Neural progenitor cell (in vitro differentiated cells): ENCODE measurements around the gene LRCOL1. TPM values are rescaled to one million over a fixed set of nuclear protein-coding genes. Genes with fewer than 3 reads are reported as not detected.

Experiments used
- DNase-seq: peaks from one replicate; pipeline ENCODE4 v3.0.0-alpha.2; 2016; ENCODE audit warnings: low spot score
- H2AFZ ChIP-seq: fragments of 200-600 bp; sonication (generic); replicated peaks from 2 replicates; pipeline ENCODE4 v1.6.1; 2016; ENCODE audit warnings: antibody characterized with exemption
- H3F3A ChIP-seq: fragments of 200-600 bp; sonication (generic); 2 replicates; pipeline ENCODE4 v1.6.1; 2016; ENCODE audit warnings: antibody characterized with exemption, low read depth
- H3K27ac ChIP-seq: fragments of 200-600 bp; sonication (generic); 2 replicates; pipeline ENCODE4 v1.5.1; 2016; ENCODE audit warnings: mild to moderate bottlenecking
- H3K27me3 ChIP-seq: fragments of 200-600 bp; sonication (generic); 2 replicates; pipeline ENCODE4 v1.6.1; 2016; ENCODE audit warnings: mild to moderate bottlenecking, moderate library complexity
- H3K36me3 ChIP-seq: fragments of 200-600 bp; sonication (generic); 2 replicates; pipeline ENCODE4 v1.5.1; 2016
- H3K4me1 ChIP-seq: fragments of 200-600 bp; sonication (generic); 2 replicates; pipeline ENCODE4 v1.6.1; 2016; ENCODE audit warnings: mixed run types
- H3K4me2 ChIP-seq: fragments of 200-600 bp; sonication (generic); 2 replicates; pipeline ENCODE4 v1.6.1; 2016
- H3K4me3 ChIP-seq: fragments of 200-600 bp; sonication (generic); 2 replicates; pipeline ENCODE4 v1.5.1; 2016
- H3K79me2 ChIP-seq: fragments of 200-600 bp; sonication (generic); 2 replicates; pipeline ENCODE4 v1.6.1; 2016; ENCODE audit warnings: low read depth
- H3K9ac ChIP-seq: fragments of 200-600 bp; sonication (generic); 2 replicates; pipeline ENCODE4 v1.6.1; 2016
- H3K9me3 ChIP-seq: fragments of 200-600 bp; sonication (generic); 2 replicates; pipeline ENCODE4 v1.5.1; 2016; ENCODE audit warnings: low read depth
- H4K20me1 ChIP-seq: fragments of 200-600 bp; sonication (generic); 2 replicates; pipeline ENCODE4 v1.6.1; 2016; ENCODE audit warnings: low read depth
- H3K27ac Mint-ChIP-seq: 3 replicates; pipeline ENCODE4 v1.8.0; 2021; ENCODE audit warnings: mixed read lengths
- H3K27me3 Mint-ChIP-seq: 2 replicates; pipeline ENCODE4 v1.8.0; 2022; ENCODE audit warnings: low read depth, mild to moderate bottlenecking, inconsistent platforms, moderate library complexity, mixed read lengths; ENCODE audit not compliant: insufficient read depth
- H3K36me3 Mint-ChIP-seq: 3 replicates; pipeline ENCODE4 v1.8.0; 2021; ENCODE audit warnings: mixed read lengths
- H3K4me1 Mint-ChIP-seq: 3 replicates; pipeline ENCODE4 v1.8.0; 2021; ENCODE audit warnings: mixed read lengths
- H3K4me3 Mint-ChIP-seq: 3 replicates; pipeline ENCODE4 v1.8.0; 2021; ENCODE audit warnings: mild to moderate bottlenecking, moderate library complexity, mixed read lengths
- H3K9me3 Mint-ChIP-seq: 3 replicates; pipeline ENCODE4 v1.8.0; 2020; ENCODE audit warnings: mixed read lengths
- EZH2 ChIP-seq: fragments of 200-600 bp; sonication (generic); IDR thresholded peaks from 2 replicates; pipeline ENCODE4 v1.6.1; 2017; ENCODE audit warnings: antibody characterized with exemption, mild to moderate bottlenecking, moderate library complexity
- EZH2phosphoT487 ChIP-seq: fragments of 200-600 bp; sonication (generic); IDR thresholded peaks from 2 replicates; pipeline ENCODE4 v1.6.1; 2017; ENCODE audit warnings: antibody characterized with exemption
- total RNA-seq: library from RNA; depleted of rRNA; stranded (reverse); fragments of >200 nt; gene quantifications from 2 replicates; pipeline ENCODE4 v1.2.3, GENCODE V29; 2015; ENCODE audit warnings: low replicate concordance
- TF ChIP-seq, protein P1 (sequence below): fragments of 200-600 bp; sonication (generic); IDR thresholded peaks from 2 replicates; pipeline ENCODE4 v1.5.1; 2017; ENCODE audit warnings: antibody characterized with exemption, mild to moderate bottlenecking

The LRCOL1 gene
- total RNA-seq, 1 donor from 2014 or later, result not detected

DNA sequence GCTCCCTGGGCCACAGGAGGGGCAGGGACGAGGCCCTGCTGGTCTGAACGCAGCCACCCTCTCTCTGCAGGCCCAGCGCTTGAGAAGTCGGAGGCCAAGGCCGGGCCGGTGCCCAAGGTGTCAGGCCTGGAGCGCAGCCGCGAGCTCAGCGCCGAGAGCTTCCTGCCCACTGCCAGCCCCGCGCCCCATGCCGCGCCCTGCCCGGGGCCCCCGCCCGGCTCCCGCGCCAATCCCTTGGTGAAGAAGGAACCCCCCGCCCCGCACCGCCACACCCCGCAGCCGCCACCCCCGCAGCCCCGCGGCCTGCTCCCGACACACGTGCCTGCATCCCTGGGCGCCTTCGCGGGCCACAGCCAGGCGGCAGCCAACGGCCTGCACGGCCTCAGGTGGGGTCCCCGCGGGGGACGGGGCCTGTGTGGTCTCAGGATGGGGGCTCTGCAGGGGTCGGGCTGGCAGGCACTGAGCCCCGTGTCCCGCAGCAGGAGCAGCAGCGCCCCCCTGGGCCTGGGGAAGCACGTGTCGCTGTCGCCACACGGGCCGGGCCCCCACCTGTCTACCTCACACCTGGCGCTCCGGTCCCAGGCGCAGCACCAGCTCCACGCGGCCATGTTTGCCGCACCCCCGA is 40.4 kb downstream of the LRCOL1 start:
- no peak overlapping the region for H3K27ac Mint-ChIP-seq
- no peak overlapping the region for H3K4me2 ChIP-seq
- no peaks in the 10 kb centered on the region for H3K27me3 Mint-ChIP-seq

DNA sequence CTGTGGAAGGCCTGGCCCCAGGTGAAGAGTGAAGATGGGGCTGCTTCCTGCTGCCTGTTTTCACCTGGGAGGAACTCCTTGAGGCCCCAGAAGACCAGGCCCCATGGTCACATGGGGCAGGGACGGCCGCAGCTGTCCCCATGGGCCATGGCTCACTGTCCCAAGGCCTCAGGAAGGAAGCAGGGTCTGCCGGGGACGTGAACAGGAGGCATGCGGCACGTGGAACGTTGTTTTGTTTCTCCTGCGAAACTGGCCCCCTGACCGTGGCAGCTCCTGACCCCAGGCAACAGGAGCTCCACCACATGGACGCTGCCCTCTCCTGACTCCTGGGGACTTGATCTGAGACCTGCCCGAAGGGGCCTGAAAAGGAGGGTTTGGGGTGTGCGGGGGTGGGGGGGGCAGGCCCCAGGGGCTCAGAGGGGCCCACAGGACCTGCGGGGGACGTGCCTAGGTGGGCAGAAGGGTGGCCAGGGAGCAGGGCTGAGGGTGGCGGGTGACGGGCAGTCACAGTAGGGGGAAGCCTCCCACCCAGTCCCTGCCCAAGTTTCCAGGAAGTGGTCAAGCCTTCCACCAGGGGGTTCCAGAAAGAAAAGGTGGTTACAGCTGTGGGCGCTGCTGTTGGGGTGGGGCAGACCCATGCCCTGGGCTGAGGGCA is 41.4 kb downstream of the LRCOL1 start:
- H3K4me1 ChIP-seq, result no peaks in the 10 kb centered on the region
- H3K36me3 ChIP-seq, result no peaks in the 10 kb centered on the region
- Mint-ChIP-seq H3K27ac (no peak overlapping the region), H3K4me1 (peaks cover 6% of the 10 kb centered on the region), H3K27me3 (peaks cover under 1% of the 10 kb centered on the region), H3K9me3 (no peaks in the 10 kb centered on the region), H3K36me3 (peaks cover 9% of the 10 kb centered on the region), H3K4me3 (no peak overlapping the region)
- H3K27me3 ChIP-seq, result no peaks in the 10 kb centered on the region
- no peak overlapping the region for H3K27ac ChIP-seq
- peaks cover 90% of the 10 kb centered on the region for H4K20me1 ChIP-seq
- peaks cover 12% of the 10 kb centered on the region for H3K79me2 ChIP-seq
- no peak overlapping the region for H3K9ac ChIP-seq
- no peak overlapping the region for H3K4me3 ChIP-seq
- TF ChIP-seq, protein P1, sequence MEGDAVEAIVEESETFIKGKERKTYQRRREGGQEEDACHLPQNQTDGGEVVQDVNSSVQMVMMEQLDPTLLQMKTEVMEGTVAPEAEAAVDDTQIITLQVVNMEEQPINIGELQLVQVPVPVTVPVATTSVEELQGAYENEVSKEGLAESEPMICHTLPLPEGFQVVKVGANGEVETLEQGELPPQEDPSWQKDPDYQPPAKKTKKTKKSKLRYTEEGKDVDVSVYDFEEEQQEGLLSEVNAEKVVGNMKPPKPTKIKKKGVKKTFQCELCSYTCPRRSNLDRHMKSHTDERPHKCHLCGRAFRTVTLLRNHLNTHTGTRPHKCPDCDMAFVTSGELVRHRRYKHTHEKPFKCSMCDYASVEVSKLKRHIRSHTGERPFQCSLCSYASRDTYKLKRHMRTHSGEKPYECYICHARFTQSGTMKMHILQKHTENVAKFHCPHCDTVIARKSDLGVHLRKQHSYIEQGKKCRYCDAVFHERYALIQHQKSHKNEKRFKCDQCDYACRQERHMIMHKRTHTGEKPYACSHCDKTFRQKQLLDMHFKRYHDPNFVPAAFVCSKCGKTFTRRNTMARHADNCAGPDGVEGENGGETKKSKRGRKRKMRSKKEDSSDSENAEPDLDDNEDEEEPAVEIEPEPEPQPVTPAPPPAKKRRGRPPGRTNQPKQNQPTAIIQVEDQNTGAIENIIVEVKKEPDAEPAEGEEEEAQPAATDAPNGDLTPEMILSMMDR, result no peak
- TF ChIP-seq EZH2 (no peak), EZH2phosphoT487 (no peak)
- H3F3A ChIP-seq, result no peaks in the 10 kb centered on the region
- H3K9me3 ChIP-seq, result no peaks in the 10 kb centered on the region
- no peak for DNase-seq
- no peak overlapping the region for H2AFZ ChIP-seq
- no peak overlapping the region for H3K4me2 ChIP-seq

More for the DNA sequence above, 40.4 kb downstream of the LRCOL1 start:
- Histone ChIP-seq H3K27ac (no peak overlapping the region), H3K27me3 (no peaks in the 10 kb centered on the region), H3K4me3 (no peak overlapping the region), H3K4me1 (no peaks in the 10 kb centered on the region), H3K79me2 (peaks cover 6% of the 10 kb centered on the region), H3K9ac (no peak overlapping the region), H2AFZ (no peak overlapping the region), H3K9me3 (no peaks in the 10 kb centered on the region), H3K36me3 (no peaks in the 10 kb centered on the region), H3F3A (no peaks in the 10 kb centered on the region), H4K20me1 (peaks cover 89% of the 10 kb centered on the region)
- peaks cover 4% of the 10 kb centered on the region for H3K4me1 Mint-ChIP-seq
- DNase-seq, result no peak
- peaks cover 7% of the 10 kb centered on the region for H3K36me3 Mint-ChIP-seq
- TF ChIP-seq EZH2phosphoT487 (no peak), EZH2 (no peak)
- TF ChIP-seq, protein P1, result no peak
- H3K9me3 Mint-ChIP-seq, result no peaks in the 10 kb centered on the region
- H3K4me3 Mint-ChIP-seq, result no peak overlapping the region

DNA sequence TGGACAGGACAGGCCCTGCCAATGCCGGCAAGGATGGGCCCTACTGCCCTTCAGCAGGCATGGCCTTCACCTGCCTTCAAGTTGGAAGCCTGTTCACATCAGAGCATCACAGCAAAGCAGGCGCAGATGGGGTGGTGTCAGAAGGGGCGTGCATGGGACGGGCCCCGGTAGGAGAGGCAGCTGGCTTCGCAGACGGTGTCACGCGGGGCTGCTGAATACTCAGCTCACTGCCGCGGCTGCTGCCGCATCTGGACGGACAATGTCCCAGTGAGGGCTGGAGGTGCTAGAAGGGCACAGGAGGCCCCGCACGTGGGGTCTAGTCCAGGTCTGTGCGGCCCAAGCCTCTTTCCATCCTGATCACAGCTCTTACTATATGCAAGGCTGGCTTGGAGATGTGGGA is 42.1 kb downstream of the LRCOL1 start:
- H3K36me3 Mint-ChIP-seq, result peaks cover 11% of the 10 kb centered on the region
- Histone ChIP-seq H3F3A (no peaks in the 10 kb centered on the region), H3K4me3 (no peak overlapping the region), H3K9ac (no peak overlapping the region), H3K27ac (no peak overlapping the region), H3K4me2 (no peak overlapping the region), H4K20me1 (peaks cover 88% of the 10 kb centered on the region), H3K27me3 (no peaks in the 10 kb centered on the region), H3K4me1 (no peaks in the 10 kb centered on the region), H2AFZ (no peak overlapping the region), H3K9me3 (no peaks in the 10 kb centered on the region), H3K36me3 (no peaks in the 10 kb centered on the region), H3K79me2 (peaks cover 17% of the 10 kb centered on the region)
- no peak for DNase-seq
- peak overlapping the region; percentile 8 for H3K4me3 Mint-ChIP-seq
- TF ChIP-seq EZH2 (no peak), EZH2phosphoT487 (no peak)
- TF ChIP-seq, protein P1, result no peak
- H3K27ac Mint-ChIP-seq, result no peak overlapping the region
- peaks cover 6% of the 10 kb centered on the region for H3K4me1 Mint-ChIP-seq
- H3K9me3 Mint-ChIP-seq, result no peaks in the 10 kb centered on the region
- peaks cover 2% of the 10 kb centered on the region for H3K27me3 Mint-ChIP-seq
